Glomerular endothelial cell (primary cell): ENCODE data around the gene TPX2. TPM values are rescaled to one million over a fixed set of nuclear protein-coding genes. Genes with fewer than 3 reads are reported as not detected.

Experiments used
- DNase-seq: peaks from one replicate; pipeline ENCODE4 v3.0.0-alpha.2; 2011; ENCODE audit warnings: low read depth, low spot score; ENCODE audit errors: extremely low read depth
- total RNA-seq: library from RNA; depleted of rRNA; stranded (reverse); fragments of >200 nt; gene quantifications from 2 replicates; pipeline ENCODE4 v1.2.3, GENCODE V29; 2015

Gene TPX2, protein sequence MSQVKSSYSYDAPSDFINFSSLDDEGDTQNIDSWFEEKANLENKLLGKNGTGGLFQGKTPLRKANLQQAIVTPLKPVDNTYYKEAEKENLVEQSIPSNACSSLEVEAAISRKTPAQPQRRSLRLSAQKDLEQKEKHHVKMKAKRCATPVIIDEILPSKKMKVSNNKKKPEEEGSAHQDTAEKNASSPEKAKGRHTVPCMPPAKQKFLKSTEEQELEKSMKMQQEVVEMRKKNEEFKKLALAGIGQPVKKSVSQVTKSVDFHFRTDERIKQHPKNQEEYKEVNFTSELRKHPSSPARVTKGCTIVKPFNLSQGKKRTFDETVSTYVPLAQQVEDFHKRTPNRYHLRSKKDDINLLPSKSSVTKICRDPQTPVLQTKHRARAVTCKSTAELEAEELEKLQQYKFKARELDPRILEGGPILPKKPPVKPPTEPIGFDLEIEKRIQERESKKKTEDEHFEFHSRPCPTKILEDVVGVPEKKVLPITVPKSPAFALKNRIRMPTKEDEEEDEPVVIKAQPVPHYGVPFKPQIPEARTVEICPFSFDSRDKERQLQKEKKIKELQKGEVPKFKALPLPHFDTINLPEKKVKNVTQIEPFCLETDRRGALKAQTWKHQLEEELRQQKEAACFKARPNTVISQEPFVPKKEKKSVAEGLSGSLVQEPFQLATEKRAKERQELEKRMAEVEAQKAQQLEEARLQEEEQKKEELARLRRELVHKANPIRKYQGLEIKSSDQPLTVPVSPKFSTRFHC
- 16.1 and 31.0 TPM in 2 replicates for total RNA-seq

DNA sequence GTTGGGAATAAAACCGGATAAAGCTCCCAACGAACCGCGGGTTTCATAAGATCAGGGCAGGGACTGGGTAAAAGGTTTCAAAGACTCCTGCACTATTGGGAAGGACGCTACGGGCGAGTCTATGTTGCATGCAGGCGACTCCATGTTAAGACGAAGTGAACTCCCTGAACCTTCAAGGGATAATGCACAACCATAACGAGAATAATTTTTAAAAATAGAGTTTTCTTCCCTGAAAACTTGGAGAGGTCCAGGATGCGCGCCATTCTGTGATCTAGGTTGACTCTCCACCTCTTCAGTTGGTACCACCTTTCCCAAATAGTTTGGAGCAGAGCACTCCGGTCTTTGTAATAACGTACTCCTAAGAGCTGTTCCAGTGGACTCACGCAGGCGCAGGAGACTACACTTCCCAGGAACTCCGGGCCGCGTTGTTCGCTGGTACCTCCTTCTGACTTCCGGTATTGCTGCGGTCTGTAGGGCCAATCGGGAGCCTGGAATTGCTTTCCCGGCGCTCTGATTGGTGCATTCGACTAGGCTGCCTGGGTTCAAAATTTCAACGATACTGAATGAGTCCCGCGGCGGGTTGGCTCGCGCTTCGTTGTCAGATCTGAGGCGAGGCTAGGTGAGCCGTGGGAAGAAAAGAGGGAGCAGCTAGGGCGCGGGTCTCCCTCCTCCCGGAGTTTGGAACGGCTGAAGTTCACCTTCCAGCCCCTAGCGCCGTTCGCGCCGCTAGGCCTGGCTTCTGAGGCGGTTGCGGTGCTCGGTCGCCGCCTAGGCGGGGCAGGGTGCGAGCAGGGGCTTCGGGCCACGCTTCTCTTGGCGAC, at the start of gene TPX2:
TSS of gene TPX2 (plus strand) at position 562 of the 821 bp plus-strand sequence. CDS start 18,187 bp downstream, outside the sequence.
- peak; percentile 94 for DNase-seq

DNA sequence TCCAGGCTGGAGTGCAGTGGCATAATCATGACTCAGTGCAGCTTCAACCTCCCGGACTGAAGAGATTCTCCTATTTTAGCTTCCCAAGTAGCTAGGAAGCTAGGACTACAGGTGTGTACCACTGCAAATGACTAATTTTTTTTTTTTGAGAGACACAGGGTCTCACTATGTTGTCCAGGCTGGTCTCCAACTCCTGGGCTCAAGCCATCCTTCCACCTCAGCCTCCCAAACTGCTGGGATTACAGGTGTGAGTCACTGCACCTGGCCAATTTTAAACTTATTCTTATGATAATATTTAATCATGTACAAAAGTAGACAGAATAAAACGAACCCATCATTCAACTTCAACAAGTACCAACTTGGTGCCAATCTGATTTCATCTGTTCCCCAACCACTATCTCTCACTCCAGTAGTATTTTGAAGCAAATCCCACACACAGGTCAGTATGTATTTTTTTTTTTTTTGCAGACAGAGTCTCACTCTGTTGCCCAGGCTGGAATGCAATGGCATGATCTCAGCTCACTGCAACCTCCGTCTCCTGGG, 48.9 kb upstream of the TPX2 start:
- DNase-seq: no peak

GRCh38 chr20:31691646-31692275, 47.3 kb upstream of the TPX2 start:
- DNase-seq: no peak

- no peak for DNase-seq
Observed at GRCh38 chr20:31693402-31693801, 45.7 kb upstream of the TPX2 start.

- DNase-seq: no peak
Observed at GRCh38 chr20:31693987-31694661, 45.0 kb upstream of the TPX2 start.

DNA sequence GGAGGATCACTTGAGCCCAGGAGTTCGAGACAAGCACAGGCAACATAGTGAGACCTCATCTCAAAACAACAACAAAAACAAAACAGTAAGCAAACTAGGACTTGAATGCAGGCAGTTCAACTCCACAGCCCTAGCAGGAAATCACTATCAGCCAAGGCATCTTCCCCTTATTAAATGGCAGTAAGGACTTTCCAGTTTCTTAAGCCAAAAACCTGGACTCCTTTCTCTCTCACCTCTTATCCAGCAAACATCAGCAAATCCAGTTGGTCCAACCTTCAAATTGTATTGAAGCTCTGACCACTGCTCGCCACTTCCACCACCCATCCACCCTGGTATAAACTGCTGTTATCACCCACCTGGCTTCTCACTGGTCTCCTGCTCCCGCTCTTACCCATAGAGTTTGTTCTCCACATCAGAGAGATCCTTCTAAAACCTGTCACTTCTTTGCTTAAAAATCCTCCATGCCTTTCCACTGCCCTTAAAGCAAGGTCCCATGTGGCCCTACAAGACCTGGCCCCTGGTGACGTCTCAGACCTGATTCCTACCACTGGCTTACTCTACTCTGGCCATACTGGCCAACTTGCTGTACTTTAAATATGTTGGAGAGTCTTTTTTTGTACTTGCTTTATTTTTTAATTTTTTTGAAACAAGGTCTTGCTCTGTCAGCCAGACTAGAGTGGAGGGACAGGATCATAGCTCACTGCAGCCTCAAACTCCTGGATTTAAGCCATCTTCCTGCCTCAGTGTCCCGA, 44.1 kb upstream of the TPX2 start:
- DNase-seq: no peak

GRCh38 chr20:31695849-31696804, 43.0 kb upstream of the TPX2 start:
- DNase-seq: no peak

DNA sequence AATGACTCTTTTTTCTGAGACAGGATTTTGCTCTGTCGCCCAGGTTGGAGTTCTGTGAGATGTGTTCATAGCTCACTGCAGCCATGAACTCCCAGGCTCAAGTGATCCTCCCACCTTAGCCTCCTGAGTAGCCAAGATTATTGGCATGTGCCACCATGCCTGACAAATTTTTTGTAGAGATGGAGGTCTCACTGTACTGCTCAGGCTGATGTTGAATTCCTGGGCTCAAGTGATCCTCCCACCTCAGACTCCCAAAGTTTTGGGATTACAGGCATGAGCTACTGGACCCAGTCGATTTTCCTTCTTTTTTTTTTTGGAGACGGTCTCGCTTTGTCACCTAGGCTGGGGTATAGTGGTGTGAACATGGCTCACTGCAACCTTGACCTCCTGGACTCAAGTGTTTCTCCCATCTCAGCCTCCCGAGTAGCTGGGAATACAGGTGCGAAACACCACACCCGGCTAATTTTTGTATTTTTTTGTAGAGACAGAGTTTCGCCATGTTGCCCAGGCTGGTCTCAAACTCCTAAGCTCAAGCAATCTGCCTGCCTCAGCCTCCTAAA, 40.8 kb upstream of the TPX2 start:
- DNase-seq: no peak

GRCh38 chr20:31698803-31699718, 40.0 kb upstream of the TPX2 start:
- DNase-seq: peak; percentile 94

- DNase-seq: no peak
Observed at GRCh38 chr20:31699801-31700728, 39.0 kb upstream of the TPX2 start.

- no peak for DNase-seq
Observed at GRCh38 chr20:31700747-31701146, 38.3 kb upstream of the TPX2 start.

DNA sequence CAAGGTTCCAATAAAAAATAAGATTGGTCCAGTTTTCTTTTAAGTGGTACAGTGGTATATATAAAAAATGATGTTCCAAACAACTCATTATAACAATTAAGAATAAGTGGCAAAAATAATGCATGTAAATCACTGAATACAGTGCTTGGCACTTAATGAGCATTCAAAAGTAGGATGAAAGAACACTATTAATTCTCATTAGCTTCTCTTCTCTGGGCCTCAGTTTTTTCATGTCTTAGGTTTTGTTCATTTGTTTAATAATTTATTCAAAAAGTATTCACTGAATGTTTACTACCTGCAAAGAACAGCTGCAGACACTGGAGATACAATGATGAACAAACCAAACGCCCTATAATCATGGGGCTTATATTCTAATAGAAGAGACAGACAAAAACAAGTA, 37.5 kb upstream of the TPX2 start:
- no peak for DNase-seq

DNA sequence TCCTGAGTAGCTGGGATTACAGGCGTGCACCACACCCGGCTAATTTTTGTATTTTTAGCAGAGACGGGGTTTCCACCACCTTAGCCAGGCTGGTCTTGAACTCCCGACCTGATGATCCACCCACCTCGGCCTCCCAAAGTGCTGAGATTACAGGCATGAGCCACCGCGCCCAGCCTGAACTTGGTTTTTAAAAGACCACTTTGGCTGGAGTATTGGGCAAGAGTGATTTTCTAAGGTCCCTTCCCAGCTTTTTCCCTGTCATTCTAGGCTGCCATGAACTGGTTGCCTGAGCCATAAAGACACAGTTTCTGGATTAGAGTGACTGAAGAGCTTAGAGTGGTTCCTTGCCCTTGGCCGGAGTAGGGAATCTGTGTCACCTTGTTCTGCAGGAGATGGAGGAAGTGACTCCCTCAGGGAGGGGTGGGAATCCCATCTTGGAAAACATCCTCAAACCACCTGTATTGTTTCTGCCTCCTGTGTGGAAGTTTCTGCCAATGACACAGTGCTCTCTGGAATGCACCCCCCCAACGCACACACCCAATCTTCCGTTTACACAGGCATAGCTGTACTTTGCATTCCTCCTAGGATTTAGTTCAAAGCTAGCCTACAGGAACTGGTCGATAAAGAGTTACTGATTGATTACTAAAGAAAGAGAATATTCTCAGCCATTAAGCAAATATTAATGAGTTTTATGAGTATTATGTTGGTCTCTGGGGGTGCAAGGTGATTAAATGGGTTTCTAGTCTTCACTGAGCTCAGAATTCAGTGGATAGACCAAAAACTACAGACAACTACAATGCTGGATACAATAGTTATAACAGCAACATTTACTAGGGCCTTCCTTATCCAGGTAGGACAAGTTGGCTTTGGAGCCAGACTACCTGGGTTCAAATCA, 34.6 kb upstream of the TPX2 start:
- DNase-seq: no peak

GRCh38 chr20:31705191-31705590, 33.9 kb upstream of the TPX2 start:
- no peak for DNase-seq
